HG03139 (cell line): Measurements from ENCODE around the gene SPATA33.
A peak's percentile ranks its signal among the peaks of the same experiment; 100 is the strongest.
"Not testable (repeated sequence)": the region's sequence is repeated elsewhere in the genome, so short reads cannot be mapped to it uniquely, and the experiment has no call there.

Experiments
- ATAC-seq: cut with Tn5 transposase; IDR thresholded peaks from one replicate; pipeline ENCODE4 v1.9.1; 2021; ENCODE audit not compliant: unreplicated experiment

Gene SPATA33

DNA sequence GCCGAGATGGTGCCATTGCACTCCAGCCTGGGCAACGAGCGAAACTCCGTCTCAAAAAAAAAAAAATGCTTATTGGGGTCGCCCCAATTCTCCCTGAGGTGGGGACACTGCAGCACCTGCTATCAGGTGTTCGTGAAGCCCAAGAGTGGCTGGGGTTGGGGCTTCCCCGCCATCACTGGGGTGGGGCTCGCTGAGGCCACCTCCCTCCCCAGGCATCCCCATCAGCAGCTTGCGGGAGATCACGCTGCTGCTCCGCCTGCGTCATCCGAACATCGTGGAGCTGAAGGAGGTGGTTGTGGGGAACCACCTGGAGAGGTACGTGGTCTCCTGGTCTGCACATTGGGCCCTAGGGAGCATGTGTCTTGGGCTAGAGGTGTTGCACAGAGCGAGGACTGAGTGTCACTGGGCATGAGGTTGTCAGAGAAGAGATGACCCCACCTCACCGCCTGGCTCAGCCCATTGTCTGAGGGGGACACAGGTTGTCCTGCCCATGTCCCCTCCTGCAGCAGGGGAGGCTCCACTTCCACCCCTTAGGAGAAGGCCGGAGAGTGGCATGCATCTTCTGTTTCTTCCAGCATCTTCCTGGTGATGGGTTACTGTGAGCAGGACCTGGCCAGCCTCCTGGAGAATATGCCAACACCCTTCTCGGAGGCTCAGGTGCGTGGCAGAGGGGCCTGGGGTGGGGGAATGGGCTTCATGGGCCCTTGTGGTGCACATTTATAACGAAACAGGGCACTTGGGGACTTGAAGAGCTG, 33.8 kb downstream of the SPATA33 start:
- ATAC-seq: no peak

DNA sequence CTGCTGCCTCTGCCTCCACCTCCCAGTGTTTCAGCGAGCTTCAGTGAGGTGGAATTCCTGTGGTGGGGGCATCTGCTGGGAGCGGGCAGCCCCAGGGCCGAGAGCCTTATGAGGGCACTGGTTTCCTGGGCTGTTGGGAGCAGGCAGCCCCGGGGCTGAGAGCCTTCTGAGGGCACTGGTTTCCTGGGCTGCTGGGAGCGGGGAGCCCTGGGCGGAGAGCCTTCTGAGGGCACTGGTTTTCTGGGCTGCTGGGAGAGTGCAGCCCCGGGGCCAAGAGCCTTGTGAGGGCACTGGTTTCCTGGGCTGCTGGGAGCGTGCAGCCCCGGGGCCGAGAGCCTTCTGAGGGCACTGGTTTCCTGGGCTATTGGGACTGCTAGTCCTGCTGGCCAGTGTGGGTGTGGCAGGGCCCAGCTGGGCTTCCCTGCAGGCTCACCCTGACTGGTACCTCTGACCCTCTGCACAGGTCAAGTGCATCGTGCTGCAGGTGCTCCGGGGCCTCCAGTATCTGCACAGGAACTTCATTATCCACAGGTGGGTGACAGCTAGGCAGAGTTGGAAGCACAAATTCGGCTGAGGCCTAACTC, 34.4 kb downstream of the SPATA33 start:
- no peak for ATAC-seq

DNA sequence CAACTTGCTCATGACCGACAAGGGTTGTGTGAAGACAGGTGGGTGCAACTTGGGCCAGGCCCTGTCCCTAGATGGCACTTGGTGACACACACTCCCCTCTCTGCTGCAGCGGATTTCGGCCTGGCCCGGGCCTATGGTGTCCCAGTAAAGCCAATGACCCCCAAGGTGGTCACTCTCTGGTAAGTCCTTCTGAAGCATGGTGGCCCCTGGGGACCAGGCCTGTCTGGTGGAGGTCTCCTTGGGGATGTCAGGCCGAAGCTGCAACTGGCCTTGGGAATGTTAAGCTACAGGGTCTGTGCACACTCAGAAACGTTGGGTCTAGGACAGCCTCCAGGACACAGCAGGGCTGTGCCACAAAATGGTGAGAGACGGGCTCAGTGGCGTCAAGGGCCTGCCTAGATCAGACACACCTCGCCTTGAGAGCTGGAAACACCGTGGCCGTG, 35.7 kb downstream of the SPATA33 start:
- no peak for ATAC-seq

DNA sequence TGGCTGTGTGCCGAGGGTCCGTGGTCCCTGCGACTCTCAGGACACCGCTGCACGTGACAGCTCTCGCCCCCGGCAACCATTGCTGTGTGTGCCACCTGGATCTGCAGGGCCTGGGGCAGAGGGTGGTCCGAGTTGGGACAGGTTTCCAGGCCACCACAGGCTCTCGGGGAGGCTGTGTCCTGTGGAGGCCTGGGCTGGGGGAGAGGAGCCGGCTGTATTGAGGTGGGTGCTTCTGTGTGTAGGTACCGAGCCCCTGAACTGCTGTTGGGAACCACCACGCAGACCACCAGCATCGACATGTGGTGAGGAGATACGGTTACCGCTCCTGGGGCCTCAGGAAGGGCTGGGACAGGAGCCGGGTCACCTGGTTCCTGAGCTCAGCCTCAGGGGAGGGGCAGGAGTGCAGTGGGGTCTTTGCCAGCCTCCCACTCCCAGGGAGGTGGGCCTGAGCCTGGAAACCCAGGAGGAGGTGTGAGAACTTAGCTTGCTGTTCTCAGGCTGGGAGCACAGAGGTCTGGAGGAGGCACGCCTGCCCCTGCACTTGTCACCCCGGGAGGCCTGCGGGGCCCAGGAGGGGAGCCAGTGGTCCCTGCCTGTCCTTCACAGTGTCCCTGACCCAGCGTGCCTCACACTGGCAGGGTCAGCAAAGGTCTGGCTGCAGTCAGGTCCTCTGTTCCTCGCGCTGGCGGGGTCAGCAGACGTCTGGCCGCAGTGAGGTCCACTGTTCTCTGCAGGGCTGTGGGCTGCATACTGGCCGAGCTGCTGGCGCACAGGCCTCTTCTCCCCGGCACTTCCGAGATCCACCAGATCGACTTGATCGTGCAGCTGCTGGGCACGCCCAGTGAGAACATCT, 36.5 kb downstream of the SPATA33 start:
- ATAC-seq: no peak

- not testable (repeated sequence) for ATAC-seq
Observed at GRCh38 chr16:89694784-89695085, 37.1 kb downstream of the SPATA33 start.

DNA sequence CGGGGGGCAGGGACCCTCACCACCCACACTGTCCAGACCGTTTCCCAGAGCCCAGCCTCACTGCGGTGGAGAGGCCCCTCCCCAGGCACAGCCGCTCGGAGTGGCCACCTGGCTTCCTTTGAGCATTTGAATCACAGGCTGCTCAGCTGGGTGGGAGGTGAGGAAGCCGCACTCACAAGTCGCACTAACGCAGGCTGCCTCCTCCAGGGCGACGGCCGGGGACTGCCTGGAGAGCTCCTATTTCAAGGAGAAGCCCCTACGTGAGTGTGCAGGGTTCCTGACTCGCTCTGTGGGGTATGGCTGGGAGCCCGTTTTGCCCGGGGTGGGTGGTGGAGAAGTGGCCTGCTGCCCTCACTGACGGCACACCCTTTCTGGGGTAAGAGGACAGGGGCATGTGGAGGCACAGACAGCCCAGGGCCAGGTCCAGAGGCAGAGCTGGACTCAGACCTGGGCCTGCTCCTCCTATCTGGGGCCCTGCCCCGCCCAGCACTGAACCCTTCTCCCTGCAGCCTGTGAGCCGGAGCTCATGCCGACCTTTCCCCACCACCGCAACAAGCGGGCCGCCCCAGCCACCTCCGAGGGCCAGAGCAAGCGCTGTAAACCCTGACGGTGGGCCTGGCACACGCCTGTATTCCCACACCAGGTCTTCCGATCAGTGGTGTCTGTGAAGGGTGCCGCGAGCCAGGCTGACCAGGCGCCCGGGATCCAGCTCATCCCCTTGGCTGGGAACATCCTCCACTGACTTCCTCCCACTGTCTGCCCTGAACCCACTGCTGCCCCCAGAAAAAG, 37.6 kb downstream of the SPATA33 start:
- ATAC-seq: no peak

DNA sequence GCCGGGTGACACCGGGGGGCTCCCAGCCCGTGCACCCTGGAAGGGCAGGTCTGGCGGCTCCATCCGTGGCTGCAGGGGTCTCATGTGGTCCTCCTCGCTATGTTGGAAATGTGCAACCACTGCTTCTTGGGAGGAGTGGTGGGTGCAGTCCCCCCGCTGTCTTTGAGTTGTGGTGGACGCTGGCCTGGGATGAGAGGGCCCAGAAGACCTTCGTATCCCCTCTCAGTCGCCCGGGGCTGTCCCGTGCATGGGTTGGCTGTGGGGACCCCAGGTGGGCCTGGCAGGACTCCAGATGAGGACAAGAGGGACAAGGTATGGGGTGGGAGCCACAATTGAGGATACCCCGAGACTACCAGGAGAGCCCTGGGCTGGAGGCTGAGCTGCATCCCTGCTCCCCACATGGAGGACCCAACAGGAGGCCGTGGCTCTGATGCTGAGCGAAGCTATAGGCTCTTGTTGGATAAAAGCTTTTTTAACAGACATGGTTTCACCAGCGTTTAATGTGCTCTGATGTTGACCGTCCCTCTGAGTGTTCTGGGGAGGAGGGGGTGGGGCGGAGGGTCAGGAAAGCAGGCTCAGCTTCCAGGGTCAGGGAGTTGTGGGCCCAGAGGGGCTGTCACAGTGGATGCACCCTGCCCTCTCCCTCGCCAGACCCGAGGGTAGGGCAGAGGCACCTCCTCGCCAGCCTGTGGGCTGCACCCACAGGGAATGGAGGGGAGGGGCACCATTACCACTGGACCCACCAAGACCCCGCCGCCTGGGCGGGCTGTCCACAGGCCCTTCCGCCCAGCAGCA, 38.4 kb downstream of the SPATA33 start:
- no peak for ATAC-seq

GRCh38 chr16:89696670-89697128, 39.1 kb downstream of the SPATA33 start:
- no peak for ATAC-seq

- no peak for ATAC-seq
Observed at GRCh38 chr16:89697161-89697615, 39.6 kb downstream of the SPATA33 start.

DNA sequence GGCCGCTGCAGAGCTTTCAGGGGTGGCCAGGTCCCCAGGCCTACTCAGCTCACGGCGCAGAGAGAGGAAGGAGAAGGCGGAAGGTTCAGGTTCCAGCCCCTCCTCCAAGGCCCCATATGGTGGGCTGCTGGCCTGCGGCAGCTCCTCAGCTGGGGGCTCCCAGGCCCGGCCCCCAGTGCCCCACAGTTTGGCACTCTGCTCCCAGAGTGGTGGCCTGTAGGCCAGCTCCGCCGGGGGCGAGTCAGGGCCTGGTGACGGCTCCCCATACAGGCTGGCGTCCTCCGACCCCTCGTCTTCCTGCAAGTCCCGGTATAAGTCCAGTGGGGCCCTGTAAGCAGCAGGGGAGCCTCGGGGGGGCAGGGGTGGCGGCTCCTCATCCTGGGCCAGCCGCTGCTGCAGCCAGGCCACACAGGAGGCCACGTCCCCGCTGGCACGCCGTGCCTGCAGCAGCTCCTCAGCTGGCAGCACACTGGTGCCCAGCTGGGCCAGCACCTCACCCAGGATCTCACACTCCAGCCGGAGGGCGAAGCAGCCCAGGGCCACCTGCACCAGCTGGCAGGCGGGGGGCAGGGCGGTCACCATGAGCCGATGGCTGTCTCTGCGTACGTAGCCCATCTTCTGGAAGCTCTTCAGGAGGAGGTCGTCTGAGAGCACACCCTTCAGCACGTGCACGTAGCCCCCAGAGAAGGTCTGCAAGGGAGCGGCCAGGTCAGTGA, 40.1 kb downstream of the SPATA33 start:
- no peak for ATAC-seq

GRCh38 chr16:89698717-89699116, 41.1 kb downstream of the SPATA33 start:
- ATAC-seq: not testable (repeated sequence)

GRCh38 chr16:89699629-89700099, 42.0 kb downstream of the SPATA33 start:
- ATAC-seq: not testable (repeated sequence)

- peak; percentile 42 for ATAC-seq
Observed at GRCh38 chr16:89700100-89700648, 42.5 kb downstream of the SPATA33 start.

DNA sequence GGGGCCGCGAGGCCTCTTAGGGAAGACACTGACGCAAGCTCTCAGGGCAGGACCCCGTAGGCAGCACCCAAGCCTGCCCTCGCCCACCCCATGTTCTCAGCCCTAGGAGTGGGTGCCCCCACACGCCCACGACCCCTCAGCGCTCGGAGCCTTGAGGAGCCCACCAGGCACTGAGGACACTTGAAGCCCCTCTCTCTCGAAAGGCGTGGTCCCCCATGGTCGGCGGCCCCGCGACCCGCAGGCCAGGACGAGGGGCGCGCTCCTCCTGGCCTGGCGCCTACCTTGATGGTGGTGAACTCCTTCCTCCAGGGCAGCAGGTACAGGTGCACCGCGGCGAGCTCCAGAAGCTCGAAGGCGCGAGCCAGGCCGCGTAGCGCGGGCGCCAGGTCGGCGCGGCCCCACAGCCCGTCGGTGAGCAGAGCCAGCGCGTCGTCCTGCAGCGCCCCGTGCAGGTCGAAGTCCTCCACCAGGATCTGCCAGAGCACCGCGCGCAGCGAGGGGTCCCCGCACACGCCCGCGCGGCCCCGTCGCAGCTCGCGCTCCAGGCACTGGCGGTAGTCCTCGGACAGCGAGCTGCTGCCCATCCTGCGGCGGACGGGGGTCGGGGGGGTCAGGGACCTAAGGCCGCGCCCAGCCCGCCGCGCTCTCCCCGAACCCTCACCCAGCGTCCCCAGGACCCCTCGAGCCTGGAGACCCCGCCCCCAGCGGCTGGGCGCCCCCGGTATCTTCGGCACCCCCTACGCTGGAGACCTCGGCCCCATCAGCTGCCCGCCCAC, 43.2 kb downstream of the SPATA33 start:
- peak; percentile 17 for ATAC-seq

GRCh38 chr16:89701425-89702406, 44.1 kb downstream of the SPATA33 start, which contains the start of gene SPATA2L:
Gene SPATA2L (minus strand): TSS chr16:89701705. CDS start chr16:89701232, 473 bp downstream.
- peak; percentile 63 for ATAC-seq

- no peak for ATAC-seq
Observed at GRCh38 chr16:89704281-89704680, 46.6 kb downstream of the SPATA33 start.

DNA sequence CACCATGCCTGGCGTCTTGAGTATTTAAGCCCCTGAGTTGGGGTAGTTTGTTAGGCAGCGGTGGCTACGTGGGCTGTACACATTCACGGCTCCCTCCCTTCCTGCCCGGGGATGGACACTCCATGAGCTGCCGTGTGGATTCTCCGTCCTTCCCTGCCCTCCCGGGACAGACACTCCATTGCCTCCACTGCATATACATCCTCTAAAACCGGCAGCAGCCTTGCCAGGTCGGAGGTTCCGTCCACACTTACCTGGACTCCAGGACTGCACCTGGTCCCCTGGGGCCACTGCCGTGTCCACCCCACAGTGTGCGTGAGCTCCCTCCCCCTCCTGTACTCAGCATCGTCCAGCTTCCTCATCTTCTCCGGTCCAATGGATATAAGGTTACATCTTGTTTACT, 47.4 kb downstream of the SPATA33 start:
- no peak for ATAC-seq
